ENCODE data around the gene PI4K2A.

- TF ChIP-seq EZH2 (IDR thresholded peaks at IDR 0.05; ENCODE audit: borderline replicate concordance, low read length) (no peak), CTCF (IDR thresholded peaks at IDR 0.05; ENCODE audit: low read length) (no peak)
Observed at GRCh38 chr10:97673736-97674525, 33.5 kb downstream of the PI4K2A start.
